Panc1 (cell line): ENCODE data around the gene KIAA1614.

ENCODE experiments used
- POLR2AphosphoS5 ChIP-seq: IDR thresholded peaks from 2 replicates; pipeline ENCODE4 v1.6.1; 2012; ENCODE audit warnings: mild to moderate bottlenecking, low read depth, low read length, moderate library complexity
- TF ChIP-seq, protein P1 (sequence below): fragments of 450-650 bp; IDR thresholded peaks from 2 replicates; pipeline ENCODE4 v1.5.1; 2017; ENCODE audit warnings: mild to moderate bottlenecking

DNA sequence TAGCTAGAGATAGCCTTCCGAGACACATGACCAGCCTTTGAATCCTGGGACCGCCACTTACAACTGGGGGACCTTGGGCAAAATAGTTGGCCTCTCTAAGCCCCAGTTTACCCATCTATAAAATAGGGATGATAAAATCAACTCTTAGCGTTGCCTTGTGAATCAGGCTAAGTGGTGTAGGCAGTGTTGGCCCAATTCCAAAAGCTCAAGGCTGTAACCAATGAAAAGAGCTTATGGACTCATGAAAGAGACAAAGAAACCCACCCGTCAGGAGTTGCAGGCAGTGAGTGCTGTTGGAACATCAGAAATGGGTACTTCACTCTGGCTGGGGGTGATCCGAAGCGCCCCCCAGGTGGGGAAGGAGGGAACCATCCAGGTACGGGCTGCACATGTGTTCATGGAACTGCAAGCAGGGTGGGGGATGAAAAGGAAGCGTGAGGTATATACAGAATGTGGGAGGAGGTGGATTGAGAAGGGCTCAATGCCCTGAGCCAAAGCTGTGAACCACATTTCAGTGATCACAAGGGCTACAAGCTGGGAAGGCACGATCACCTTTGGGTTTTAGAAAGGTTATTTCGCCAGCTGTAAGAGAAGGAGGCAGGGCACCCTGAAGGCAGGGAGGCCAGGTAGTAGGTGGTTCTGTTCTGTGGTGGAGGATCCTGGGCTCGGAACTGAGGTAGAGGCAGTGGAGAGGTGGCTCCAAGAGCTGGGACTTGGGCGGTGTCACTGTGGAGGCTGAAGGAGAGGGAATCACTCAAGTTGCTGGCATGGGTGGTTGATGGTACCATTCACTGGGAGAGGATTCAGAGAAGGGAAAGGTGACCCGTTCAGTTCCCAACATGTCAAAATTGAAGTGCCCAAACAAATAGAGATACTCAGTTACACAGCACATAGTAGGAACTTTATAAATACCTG lies 11.4 kb upstream of the KIAA1614 start:
- TF ChIP-seq POLR2AphosphoS5, result no peak
- TF ChIP-seq, protein P1, sequence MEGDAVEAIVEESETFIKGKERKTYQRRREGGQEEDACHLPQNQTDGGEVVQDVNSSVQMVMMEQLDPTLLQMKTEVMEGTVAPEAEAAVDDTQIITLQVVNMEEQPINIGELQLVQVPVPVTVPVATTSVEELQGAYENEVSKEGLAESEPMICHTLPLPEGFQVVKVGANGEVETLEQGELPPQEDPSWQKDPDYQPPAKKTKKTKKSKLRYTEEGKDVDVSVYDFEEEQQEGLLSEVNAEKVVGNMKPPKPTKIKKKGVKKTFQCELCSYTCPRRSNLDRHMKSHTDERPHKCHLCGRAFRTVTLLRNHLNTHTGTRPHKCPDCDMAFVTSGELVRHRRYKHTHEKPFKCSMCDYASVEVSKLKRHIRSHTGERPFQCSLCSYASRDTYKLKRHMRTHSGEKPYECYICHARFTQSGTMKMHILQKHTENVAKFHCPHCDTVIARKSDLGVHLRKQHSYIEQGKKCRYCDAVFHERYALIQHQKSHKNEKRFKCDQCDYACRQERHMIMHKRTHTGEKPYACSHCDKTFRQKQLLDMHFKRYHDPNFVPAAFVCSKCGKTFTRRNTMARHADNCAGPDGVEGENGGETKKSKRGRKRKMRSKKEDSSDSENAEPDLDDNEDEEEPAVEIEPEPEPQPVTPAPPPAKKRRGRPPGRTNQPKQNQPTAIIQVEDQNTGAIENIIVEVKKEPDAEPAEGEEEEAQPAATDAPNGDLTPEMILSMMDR, result no peak
